ENCODE measurements around the gene TPTE. TPM values are rescaled to one million over a fixed set of nuclear protein-coding genes. Genes with fewer than 3 reads are reported as not detected.
"Not testable (repeated sequence)": the region's sequence is repeated elsewhere in the genome, so short reads cannot be mapped to it uniquely, and the experiment has no call there.

TPTE gene
- total RNA-seq, 2 donors from 2014 or later = not detected

GRCh38 chr21:10649350-10650149 lies 128.2 kb downstream of the TPTE start:
- peak; percentile 28 to 94 for ATAC-seq
- DNase-seq (ENCODE audit: low spot score in 2 of 2); H3K9me3 Mint-ChIP-seq; H3K36me3 Mint-ChIP-seq; H3K27ac Mint-ChIP-seq: not testable (repeated sequence)

- not testable (repeated sequence) for H3K27ac Mint-ChIP-seq; H3K9me3 Mint-ChIP-seq; DNase-seq (ENCODE audit: low spot score in 2 of 2); H3K36me3 Mint-ChIP-seq; ATAC-seq
Observed at GRCh38 chr21:10650297-10650696, 128.9 kb downstream of the TPTE start.
